DMS114 treated with DMSO at 0.1 percent for 48 hours (cell line): Measurements from ENCODE around the gene PLCB3.

ENCODE experiments used
- DNase-seq: peaks from one replicate; lab custom pipeline; 2025; ENCODE audit not compliant: unreplicated experiment; lab: John Stamatoyannopoulos, UW

PLCB3 gene

DNA sequence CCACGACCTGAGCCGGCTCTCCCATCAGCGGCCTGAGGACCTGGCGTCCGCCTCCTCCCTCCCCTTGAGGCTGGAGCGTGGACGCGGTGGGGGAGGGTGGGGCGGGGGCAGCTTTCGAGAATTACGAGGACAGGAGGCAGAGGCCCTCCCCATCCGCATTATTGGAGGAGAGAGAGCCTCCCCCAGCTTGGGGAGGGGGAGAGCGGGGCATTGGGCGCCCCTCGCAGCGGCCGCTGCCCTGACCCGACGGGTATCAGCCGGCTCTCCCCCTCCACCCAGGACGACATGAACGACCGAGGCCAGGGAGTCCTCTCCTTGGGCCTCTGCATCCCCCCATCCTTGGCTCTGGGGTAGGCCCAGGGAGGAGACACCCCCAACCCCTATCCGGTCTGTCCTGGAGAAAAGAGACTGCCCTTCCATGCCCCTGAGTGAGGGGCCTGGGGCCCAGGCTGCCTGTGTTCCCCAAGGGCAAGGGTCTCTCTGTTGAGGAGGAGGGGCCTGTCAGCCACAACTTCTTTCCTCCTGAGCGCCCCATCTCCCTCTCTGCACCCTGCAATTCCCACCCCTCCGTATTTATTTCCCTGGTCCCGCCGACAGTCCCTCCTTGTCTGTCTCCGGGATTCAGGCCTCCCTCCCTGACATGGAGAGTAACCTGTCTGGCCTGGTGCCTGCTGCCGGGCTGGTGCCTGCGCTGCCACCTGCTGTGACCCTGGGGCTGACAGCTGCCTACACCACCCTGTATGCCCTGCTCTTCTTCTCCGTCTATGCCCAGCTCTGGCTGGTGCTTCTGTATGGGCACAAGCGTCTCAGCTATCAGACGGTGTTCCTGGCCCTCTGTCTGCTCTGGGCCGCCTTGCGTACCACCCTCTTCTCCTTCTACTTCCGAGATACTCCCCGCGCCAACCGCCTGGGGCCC is 34.8 kb downstream of the PLCB3 start:
- DNase-seq: no peak

DNA sequence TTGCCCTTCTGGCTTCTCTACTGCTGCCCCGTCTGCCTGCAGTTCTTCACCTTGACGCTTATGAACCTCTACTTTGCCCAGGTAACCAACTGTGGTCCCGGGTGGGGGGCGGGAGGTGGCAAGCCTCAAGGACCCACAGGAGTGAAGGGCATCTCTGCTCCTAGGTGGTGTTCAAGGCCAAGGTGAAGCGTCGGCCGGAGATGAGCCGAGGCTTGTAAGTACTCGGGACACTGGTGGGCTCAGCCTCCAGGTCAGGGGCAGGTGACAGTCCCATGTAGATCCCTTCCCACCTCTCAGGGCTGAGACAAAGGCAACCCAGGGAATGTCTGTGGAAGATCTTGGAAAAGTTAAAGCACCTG is 35.5 kb downstream of the PLCB3 start:
- no peak for DNase-seq

- no peak for DNase-seq
Measured at GRCh38 chr11:64287676-64288352, 36.5 kb downstream of the PLCB3 start.

DNA sequence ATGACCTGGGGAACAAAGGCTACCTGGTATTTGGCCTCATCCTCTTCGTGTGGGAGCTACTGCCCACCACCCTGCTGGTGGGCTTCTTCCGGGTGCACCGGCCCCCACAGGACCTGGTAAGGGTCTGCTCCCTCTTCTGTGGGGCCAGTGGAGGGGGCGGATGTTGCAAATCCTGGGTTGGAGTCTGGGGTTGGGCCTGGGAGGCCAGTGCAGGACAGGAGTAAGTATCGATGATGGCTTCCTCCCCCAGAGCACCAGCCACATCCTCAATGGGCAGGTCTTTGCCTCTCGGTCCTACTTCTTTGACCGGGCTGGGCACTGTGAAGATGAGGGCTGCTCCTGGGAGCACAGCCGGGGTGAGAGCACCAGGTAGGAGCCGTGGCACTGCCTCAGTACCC is 37.0 kb downstream of the PLCB3 start:
- DNase-seq: no peak

DNA sequence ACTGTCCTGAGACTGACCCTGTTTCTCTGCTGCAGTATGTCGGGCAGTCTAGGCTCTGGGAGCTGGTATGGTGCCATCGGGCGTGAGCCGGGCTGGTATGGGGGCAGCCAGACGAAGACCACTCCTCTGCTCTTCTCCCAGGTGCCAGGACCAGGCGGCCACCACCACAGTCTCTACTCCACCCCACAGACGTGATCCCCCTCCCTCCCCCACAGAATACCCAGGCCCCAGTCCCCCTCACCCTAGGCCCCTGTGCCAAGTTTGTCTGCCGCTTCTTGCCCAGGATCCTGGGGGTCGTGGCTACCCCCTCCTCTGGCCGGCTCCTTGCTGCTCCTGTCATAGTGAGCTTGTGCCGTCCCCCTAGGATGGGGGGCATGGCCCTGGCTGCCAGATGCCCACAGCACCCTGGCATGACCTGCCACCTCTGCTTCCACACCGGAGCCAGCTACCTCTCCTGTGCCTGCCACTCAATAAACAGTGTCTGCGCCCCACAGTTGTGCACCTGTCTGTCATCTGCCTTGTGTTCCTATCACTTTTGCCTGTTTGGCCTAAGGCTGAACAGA is 37.8 kb downstream of the PLCB3 start:
- DNase-seq: no peak

GRCh38 chr11:64290352-64291261 is 39.3 kb downstream of the PLCB3 start:
- DNase-seq: no peak

GRCh38 chr11:64291262-64291751 is 40.0 kb downstream of the PLCB3 start, which contains the start of gene KCNK4:
Gene KCNK4 (plus strand): TSS chr11:64291302. CDS start chr11:64293019, 1,717 bp downstream.
- DNase-seq: no peak

DNA sequence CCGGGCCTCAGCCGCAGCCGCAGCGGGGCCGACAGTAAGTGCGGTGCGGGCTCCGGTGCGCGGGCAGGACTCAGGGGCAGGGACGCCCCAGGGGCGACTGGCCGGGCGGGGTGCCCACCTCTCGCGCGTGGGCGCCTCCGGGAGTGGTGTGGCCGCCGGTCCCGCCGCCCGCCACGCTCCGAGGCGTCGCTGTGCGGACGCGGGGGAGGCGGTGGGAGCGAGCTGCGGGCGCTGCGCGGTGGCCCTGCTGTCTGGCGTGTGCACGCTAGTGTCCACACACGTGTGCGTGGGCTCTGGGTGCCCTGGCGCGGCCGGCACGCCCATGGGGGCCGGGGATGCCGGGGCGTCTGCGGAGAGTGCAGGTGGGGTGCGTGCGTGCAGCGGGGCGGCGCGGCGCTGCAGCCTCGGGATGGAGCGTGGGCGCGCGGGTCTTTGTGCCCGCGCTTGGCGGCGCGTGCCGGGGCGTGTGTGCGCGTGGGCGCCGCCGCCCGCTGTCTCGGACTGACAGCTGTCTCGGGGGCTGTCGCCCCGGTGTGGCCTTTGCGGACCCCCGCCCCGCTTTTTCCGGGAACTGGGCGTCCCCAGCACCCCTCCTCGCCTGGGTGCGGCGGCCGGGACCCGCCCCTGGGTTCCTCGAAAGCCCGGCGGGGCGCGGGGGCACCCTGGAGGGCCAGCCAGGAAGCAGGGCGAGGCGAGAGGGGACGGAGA is 40.6 kb downstream of the PLCB3 start:
- DNase-seq: no peak

DNA sequence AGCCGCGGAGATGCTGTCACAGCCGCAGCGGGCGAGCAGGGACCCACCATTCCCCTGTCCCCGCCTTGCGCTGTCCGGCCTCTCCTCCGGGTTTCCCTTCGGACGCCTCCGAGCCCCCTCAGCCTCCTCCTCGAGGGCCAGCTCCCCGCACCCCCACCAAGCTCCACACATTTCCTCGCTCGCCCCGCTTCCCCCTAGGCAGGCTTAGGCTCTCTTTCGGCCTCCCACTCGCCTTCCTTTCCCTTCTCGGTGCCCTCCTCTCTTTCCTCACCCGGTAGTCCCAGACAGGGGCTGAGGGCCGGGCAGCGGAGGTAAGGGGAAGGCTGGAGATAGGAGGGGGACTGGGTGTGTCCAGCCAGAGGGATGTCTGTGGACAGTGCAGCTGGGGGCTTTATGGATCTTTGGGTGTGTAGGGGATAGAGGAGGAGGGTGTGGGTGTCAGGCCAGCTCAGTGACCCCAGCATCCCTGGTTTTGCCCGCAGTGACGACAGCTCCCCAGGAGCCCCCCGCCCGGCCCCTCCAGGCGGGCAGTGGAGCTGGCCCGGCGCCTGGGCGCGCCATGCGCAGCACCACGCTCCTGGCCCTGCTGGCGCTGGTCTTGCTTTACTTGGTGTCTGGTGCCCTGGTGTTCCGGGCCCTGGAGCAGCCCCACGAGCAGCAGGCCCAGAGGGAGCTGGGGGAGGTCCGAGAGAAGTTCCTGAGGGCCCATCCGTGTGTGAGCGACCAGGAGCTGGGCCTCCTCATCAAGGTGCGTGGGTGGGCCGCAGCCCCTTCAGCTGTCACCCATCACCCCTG is 41.3 kb downstream of the PLCB3 start:
- no peak for DNase-seq

DNA sequence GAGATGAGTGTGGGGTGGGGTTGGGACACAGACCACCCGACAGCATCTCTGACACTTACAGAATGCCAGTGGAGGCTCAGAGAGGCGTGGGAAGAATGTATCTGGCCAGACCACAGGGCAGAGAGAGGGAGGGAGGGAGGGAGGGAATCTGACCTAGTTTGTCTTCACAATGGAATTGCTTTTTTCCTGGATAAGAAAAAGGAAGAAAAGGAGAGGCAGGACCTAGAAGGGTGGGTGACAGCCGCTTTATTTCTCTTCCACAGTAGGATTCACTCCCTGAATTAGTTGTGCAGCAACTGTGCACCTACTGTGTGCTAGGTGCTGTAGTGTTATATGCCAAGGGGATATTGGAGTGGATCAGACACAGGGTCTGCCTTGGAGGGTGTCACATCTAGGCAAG is 43.4 kb downstream of the PLCB3 start:
- DNase-seq: no peak

DNA sequence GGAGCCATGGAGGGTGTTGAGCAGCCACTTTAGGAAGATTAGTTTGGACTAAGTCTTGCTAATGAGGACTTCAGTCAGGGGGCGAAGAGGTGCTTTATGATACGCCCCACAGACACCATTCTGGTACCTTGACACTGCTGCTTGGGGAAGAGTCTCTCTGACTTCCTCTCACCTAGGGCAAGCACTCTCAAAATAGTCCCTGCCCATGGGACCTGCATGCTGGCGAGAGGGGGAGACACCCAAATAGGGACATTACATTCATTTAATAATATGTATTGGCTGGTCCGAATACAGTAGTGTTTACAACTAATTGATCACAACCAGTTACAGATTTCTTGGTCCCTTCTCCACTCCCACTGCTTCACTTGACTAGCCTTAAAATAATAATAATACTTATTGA is 44.4 kb downstream of the PLCB3 start:
- DNase-seq: no peak

DNA sequence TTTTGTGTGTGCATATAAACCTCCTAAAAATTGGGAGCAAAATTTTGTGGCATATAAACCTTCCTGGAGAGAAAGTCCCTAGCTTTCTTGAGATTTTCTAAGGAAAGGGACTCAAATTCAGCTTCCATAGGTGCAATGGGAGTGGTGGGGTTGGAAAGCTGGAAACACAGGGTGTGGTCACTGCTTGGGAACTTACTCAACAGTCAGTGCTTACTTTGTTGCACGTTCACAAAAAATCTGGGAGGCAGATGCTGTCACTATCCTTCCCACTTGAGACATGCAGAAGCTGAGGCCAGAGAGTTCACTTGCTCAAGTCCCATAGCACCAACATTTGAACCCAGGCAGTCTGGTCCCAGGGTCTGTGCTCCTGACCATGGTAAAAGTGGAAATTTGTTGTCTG is 44.9 kb downstream of the PLCB3 start:
- no peak for DNase-seq

DNA sequence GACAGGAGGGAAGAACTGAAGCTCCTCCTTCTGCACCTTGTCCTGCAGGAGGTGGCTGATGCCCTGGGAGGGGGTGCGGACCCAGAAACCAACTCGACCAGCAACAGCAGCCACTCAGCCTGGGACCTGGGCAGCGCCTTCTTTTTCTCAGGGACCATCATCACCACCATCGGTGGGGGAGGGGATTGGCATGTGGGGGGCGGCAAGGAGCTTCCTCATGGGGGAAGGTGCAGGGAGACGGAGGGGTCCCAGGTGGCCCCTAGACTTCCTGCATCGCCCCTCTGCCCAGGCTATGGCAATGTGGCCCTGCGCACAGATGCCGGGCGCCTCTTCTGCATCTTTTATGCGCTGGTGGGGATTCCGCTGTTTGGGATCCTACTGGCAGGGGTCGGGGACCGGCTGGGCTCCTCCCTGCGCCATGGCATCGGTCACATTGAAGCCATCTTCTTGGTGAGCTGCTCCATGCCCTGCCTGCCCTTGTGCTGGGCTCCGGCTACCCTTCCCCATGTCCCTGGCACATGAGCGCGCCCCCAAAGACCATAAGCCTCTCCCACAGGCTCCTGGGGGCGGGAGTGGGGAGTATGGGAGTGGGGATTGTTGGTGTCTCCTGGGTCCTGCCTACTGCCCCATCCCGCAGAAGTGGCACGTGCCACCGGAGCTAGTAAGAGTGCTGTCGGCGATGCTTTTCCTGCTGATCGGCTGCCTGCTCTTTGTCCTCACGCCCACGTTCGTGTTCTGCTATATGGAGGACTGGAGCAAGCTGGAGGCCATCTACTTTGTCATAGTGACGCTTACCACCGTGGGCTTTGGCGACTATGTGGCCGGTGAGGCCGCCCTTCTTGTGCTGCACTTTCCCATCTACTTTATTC is 45.7 kb downstream of the PLCB3 start:
- no peak for DNase-seq

DNA sequence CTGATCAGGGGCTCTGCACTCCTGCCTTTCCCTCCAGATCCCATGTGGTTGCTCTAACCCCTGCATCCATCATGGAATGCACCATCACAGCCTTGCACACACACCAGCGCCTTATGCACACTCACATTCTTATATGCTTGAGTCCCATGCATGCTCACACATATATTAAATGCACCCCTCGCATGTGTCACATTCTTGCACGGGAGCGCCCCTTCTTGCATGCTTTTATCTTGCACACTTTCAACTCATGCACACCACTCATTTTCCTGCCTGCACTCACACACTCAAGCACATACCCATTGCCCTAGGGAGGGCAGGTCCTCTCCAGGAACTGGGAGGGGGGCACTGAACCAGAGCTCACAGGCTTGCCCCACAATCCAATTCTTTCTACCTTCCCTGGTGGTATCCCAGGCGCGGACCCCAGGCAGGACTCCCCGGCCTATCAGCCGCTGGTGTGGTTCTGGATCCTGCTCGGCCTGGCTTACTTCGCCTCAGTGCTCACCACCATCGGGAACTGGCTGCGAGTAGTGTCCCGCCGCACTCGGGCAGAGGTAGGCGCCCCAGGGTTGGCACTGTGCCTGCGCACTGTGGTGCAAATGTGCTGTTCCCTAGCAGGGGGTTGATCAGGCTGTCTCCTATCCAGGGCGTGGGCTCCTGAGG is 46.5 kb downstream of the PLCB3 start:
- DNase-seq: no peak

- no peak for DNase-seq
Measured at GRCh38 chr11:64298966-64299846, 47.9 kb downstream of the PLCB3 start.

GRCh38 chr11:64299847-64300648 is 48.7 kb downstream of the PLCB3 start, which contains the start of gene CATSPERZ:
Gene CATSPERZ (plus strand): TSS chr11:64300358. CDS start chr11:64300411, 53 bp downstream.
- no peak for DNase-seq
